IMR-90 (cell line): Measurements from ENCODE around the gene PDS5B. TPM values are rescaled to one million over a fixed set of nuclear protein-coding genes. Genes with fewer than 3 reads are reported as not detected.

ENCODE experiments used
- ATAC-seq: fragments of 200-7000 bp; cut with Tn5 transposase; 2 replicates; pipeline ENCODE4 v1.9.1; 2020; ENCODE audit warnings: low read depth, mild to moderate bottlenecking, moderate library complexity
- BruUV-seq: library from RNA; stranded (reverse); fragments of 400-500 nt; replicated peaks from 2 replicates; lab custom pipeline; 2021; lab: Mats Ljungman, UMichigan
- CTCF ChIA-PET: fragments of 300-600 bp; formaldehyde crosslinking; extraction: SDS; loops from one replicate; lab custom pipeline; 2021; ENCODE audit warnings: antibody characterized with exemption; lab: Yijun Ruan, JAX
- POLR2A ChIA-PET: fragments of 300-600 bp; sonication (Branson Sonifier 250); formaldehyde crosslinking; loops from one replicate; lab custom pipeline; 2022; ENCODE audit warnings: antibody characterized with exemption; ENCODE audit not compliant: unreplicated experiment; lab: Charles Lee
- DNase-seq: peaks from one replicate; pipeline ENCODE4 v3.0.0; 2013
- H2AFZ ChIP-seq: replicated peaks from 2 replicates; pipeline ENCODE3; 2013; ENCODE audit warnings: low read length, mild to moderate bottlenecking; ENCODE audit not compliant: poor library complexity
- H2AK5ac ChIP-seq: 2 replicates; pipeline ENCODE4 v1.6.1; 2013; ENCODE audit warnings: low read depth, low read length, inconsistent platforms
- H2AK9ac ChIP-seq: replicated peaks from 2 replicates; pipeline ENCODE3; 2013; ENCODE audit warnings: mild to moderate bottlenecking, low read depth, low read length, moderate library complexity; ENCODE audit not compliant: poor library complexity
- H2BK120ac ChIP-seq: 2 replicates; pipeline ENCODE4 v1.6.1; 2013; ENCODE audit warnings: low read depth, low read length, inconsistent platforms
- H2BK15ac ChIP-seq: 3 replicates; pipeline ENCODE4 v1.6.1; 2013; ENCODE audit warnings: low read depth, low read length, inconsistent platforms
- H2BK20ac ChIP-seq: 2 replicates; pipeline ENCODE4 v1.6.1; 2013; ENCODE audit warnings: low read depth, mild to moderate bottlenecking, inconsistent platforms, low read length, moderate library complexity
- H2BK5ac ChIP-seq: 2 replicates; pipeline ENCODE4 v1.6.1; 2013; ENCODE audit warnings: mild to moderate bottlenecking, low read depth, low read length, inconsistent platforms; ENCODE audit not compliant: poor library complexity, severe bottlenecking
- H3K14ac ChIP-seq: replicated peaks from 2 replicates; pipeline ENCODE4 v1.6.1; 2013; ENCODE audit warnings: low read depth, low read length, inconsistent platforms
- H3K18ac ChIP-seq: 2 replicates; pipeline ENCODE4 v1.6.1; 2013; ENCODE audit warnings: low read depth, low read length, control low read depth
- H3K23ac ChIP-seq: 2 replicates; pipeline ENCODE4 v1.6.1; 2013; ENCODE audit warnings: low read depth, low read length, inconsistent platforms
- H3K27ac ChIP-seq: 2 replicates; pipeline ENCODE4 v1.5.1; 2013; ENCODE audit warnings: mild to moderate bottlenecking, control low read depth, low read length; ENCODE audit not compliant: insufficient read depth
- H3K27me3 ChIP-seq: 2 replicates; pipeline ENCODE4 v1.6.1; 2013; ENCODE audit warnings: low read length; ENCODE audit not compliant: control insufficient read depth, insufficient read depth
- H3K36me3 ChIP-seq: 2 replicates; pipeline ENCODE4 v1.6.1; 2013; ENCODE audit warnings: low read length, mixed read lengths; ENCODE audit not compliant: control insufficient read depth, insufficient read depth
- H3K4ac ChIP-seq: 2 replicates; pipeline ENCODE4 v1.6.1; 2013; ENCODE audit warnings: low read depth, low read length, inconsistent platforms
- H3K4me1 ChIP-seq: 2 replicates; pipeline ENCODE4 v1.6.1; 2013; ENCODE audit warnings: low read length, mixed read lengths; ENCODE audit not compliant: control insufficient read depth, insufficient read depth
- H3K4me2 ChIP-seq: 2 replicates; pipeline ENCODE4 v1.6.1; 2013; ENCODE audit warnings: low read depth, mild to moderate bottlenecking, control low read depth, low read length, moderate library complexity
- H3K4me3 ChIP-seq: 2 replicates; pipeline ENCODE4 v1.5.1; 2013; ENCODE audit warnings: low read depth, mild to moderate bottlenecking, control low read depth, low read length, moderate library complexity; ENCODE audit not compliant: insufficient read depth
- H3K56ac ChIP-seq: 2 replicates; pipeline ENCODE4 v1.6.1; 2013; ENCODE audit warnings: low read length, inconsistent platforms; ENCODE audit not compliant: insufficient read depth; ENCODE audit errors: extremely low read depth
- H3K79me1 ChIP-seq, 2 experiments: 2 replicates each; pipeline ENCODE4 v1.6.1; 2013; ENCODE audit warnings: low read length in 2 of 2, inconsistent platforms in 1 of 2, low read depth in 1 of 2
- H3K9ac ChIP-seq: 2 replicates; pipeline ENCODE4 v1.6.1; 2013; ENCODE audit warnings: low read depth, low read length, control low read depth
- H3K9me1 ChIP-seq: 2 replicates; pipeline ENCODE4 v1.6.1; 2013; ENCODE audit warnings: low read length, inconsistent platforms; ENCODE audit not compliant: insufficient read depth
- H3K9me3 ChIP-seq: 2 replicates; pipeline ENCODE4 v1.6.1; 2013; ENCODE audit warnings: low read length; ENCODE audit not compliant: control insufficient read depth, insufficient read depth
- H4K20me1 ChIP-seq: 2 replicates; pipeline ENCODE4 v1.6.1; 2013; ENCODE audit warnings: low read length, inconsistent platforms; ENCODE audit not compliant: insufficient read depth
- H4K5ac ChIP-seq: 2 replicates; pipeline ENCODE4 v1.6.1; 2013; ENCODE audit warnings: mild to moderate bottlenecking, low read depth, low read length, control low read depth
- H4K8ac ChIP-seq, 2 experiments: 2 replicates each; pipeline ENCODE4 v1.6.1; 2013; ENCODE audit warnings: low read depth in 2 of 2, low read length in 2 of 2, control low read depth in 1 of 2, inconsistent platforms in 1 of 2
- H4K91ac ChIP-seq: 2 replicates; pipeline ENCODE4 v1.6.1; 2013; ENCODE audit warnings: low read depth, low read length, inconsistent platforms; ENCODE audit not compliant: insufficient read depth
- BHLHE40 ChIP-seq: fragments of 150-350 bp; IDR thresholded peaks from 2 replicates; pipeline ENCODE4 v1.6.1; 2016; ENCODE audit warnings: mild to moderate bottlenecking, low read depth, low read length
- CEBPB ChIP-seq: IDR thresholded peaks from 2 replicates; pipeline ENCODE4 v1.6.1; 2012; ENCODE audit warnings: low read depth, low read length, improper control_type of control experiment
- CTCF ChIP-seq: conservative IDR thresholded peaks from 2 replicates; pipeline ENCODE4 v1.5.1; 2012; ENCODE audit warnings: mild to moderate bottlenecking, low read depth, low read length, improper control_type of control experiment
- ELK1 ChIP-seq: fragments of 150-350 bp; IDR thresholded peaks from 2 replicates; pipeline ENCODE4 v1.6.1; 2016; ENCODE audit warnings: low read depth, mild to moderate bottlenecking, low read length, moderate library complexity, borderline replicate concordance
- MAZ ChIP-seq: IDR thresholded peaks from 2 replicates; pipeline ENCODE4 v1.6.1; 2012; ENCODE audit warnings: low read depth, mild to moderate bottlenecking, low read length, improper control_type of control experiment, moderate library complexity, borderline replicate concordance
- MXI1 ChIP-seq: IDR thresholded peaks from 2 replicates; pipeline ENCODE4 v1.6.1; 2012; ENCODE audit warnings: low read depth, mild to moderate bottlenecking, low read length, moderate library complexity, borderline replicate concordance
- NFE2L2 ChIP-seq: fragments of 150-350 bp; IDR thresholded peaks from 2 replicates; pipeline ENCODE4 v1.6.1; 2016; ENCODE audit warnings: low read depth, mild to moderate bottlenecking, low read length
- POLR2A ChIP-seq: IDR thresholded peaks from 2 replicates; pipeline ENCODE4 v1.6.1; 2012; ENCODE audit warnings: mild to moderate bottlenecking, low read depth, low read length
- RCOR1 ChIP-seq: IDR thresholded peaks from 2 replicates; pipeline ENCODE4 v1.6.1; 2012; ENCODE audit warnings: mild to moderate bottlenecking, low read length, improper control_type of control experiment; ENCODE audit not compliant: insufficient replicate concordance
- SMC3 ChIP-seq: fragments of 150-350 bp; IDR thresholded peaks from 2 replicates; pipeline ENCODE4 v1.6.1; 2016; ENCODE audit warnings: low read depth, mild to moderate bottlenecking, antibody characterized with exemption, low read length, moderate library complexity
- WGBS, 2 experiments: methylation state at CpG; one replicate each; pipeline versions ENCODE4 v1.1.5 to v1.1.7; 2013; ENCODE audit warnings: missing lambda C conversion rate in 2 of 2; ENCODE audit not compliant: insufficient read length in 1 of 2; ENCODE audit errors: extremely low coverage in 2 of 2; 5-methylcytosine and 5-hydroxymethylcytosine counted together
- dilution Hi-C: fragments of 300-500 bp; cut with HindIII; formaldehyde crosslinking; loops from one replicate; pipeline ENCODE4 v1.14.3; 2018; ENCODE audit warnings: low sequenced_read_pairs; ENCODE audit not compliant: unreplicated experiment
- in situ Hi-C: fragments of 300-500 bp; cut with MboI; formaldehyde crosslinking; loops from 3 replicates; pipeline ENCODE4 v1.14.3; 2019; ENCODE audit warnings: low sequenced_read_pairs, inconsistent platforms, mixed read lengths
- intact Hi-C: fragments of 100-400 bp; cut with micrococcal nuclease; formaldehyde crosslinking; loops from 2 replicates; pipeline ENCODE4 v1.10.0; 2022
- polyA plus RNA-seq, 3 experiments: library from polyadenylated mRNA; depleted of rRNA; stranded (reverse); fragments of >200 nt; gene quantifications; 2 replicates each; pipeline ENCODE4 v1.2.3, GENCODE V29; 2012; ENCODE audit warnings: low replicate concordance in 1 of 3
- total RNA-seq: library from RNA; depleted of rRNA; stranded (reverse); fragments of >200 nt; gene quantifications from 2 replicates; pipeline ENCODE4 v1.2.3, GENCODE V29; 2012

Gene PDS5B
- total and polyA plus RNA-seq, 2 of the 4 experiments (the other 2 are of a cell fraction), result 6.2 to 20.1 TPM

- H2BK20ac ChIP-seq, result no peak overlapping the region
- H3K9me1 ChIP-seq, result no peaks in the 10 kb centered on the region
- intact Hi-C loops, result no loop called here
- H4K20me1 ChIP-seq, result no peaks in the 10 kb centered on the region
- in situ Hi-C loops, result no loop called here
- no peak for TF ChIP-seq POLR2A
- TF ChIP-seq SMC3, result no peak
- no peak for TF ChIP-seq CEBPB
- no peak for TF ChIP-seq RCOR1
- no peak for TF ChIP-seq MAZ
- no peak for TF ChIP-seq ELK1
- no peak for TF ChIP-seq CTCF
- TF ChIP-seq MXI1, result no peak
- no peak for TF ChIP-seq BHLHE40
- TF ChIP-seq NFE2L2, result no peak
- H4K91ac ChIP-seq, result no peak overlapping the region
- no peak overlapping the region for H3K9ac ChIP-seq
- H2BK120ac ChIP-seq, result no peak overlapping the region
- no peak overlapping the region for H3K27ac ChIP-seq
- no peak overlapping the region for H2BK5ac ChIP-seq
- no peak overlapping the region for H3K56ac ChIP-seq
- H3K36me3 ChIP-seq, result peaks cover 4% of the 10 kb centered on the region; the same call in 1 of the 2 replicates
- H3K27me3 ChIP-seq, result no peaks in the 10 kb centered on the region
- no peak overlapping the region for H3K18ac ChIP-seq
- CTCF ChIA-PET, result no interaction called here
- no peaks in the 10 kb centered on the region for H3K9me3 ChIP-seq
- no peak overlapping the region for H2AK5ac ChIP-seq
- no peak overlapping the region for H2BK15ac ChIP-seq
- H3K4me3 ChIP-seq, result no peak overlapping the region
- H3K4ac ChIP-seq, result no peak overlapping the region
- no peaks in the 10 kb centered on the region for H3K4me1 ChIP-seq
- H3K79me1 ChIP-seq, result peaks cover 3 to 8% of the 10 kb centered on the region in 2 experiments; a peak in 1 of 4 replicates
- no peak overlapping the region for H3K23ac ChIP-seq
- BruUV-seq, result no TSS peak
- H2AK9ac ChIP-seq, result no peak overlapping the region
- DNase-seq, result no peak
- no CpG with 5 or more reads among the region's 1 CpG for WGBS, 2 experiments
- dilution Hi-C loops, result no loop called here
- no peak overlapping the region for H4K5ac ChIP-seq
- no peak overlapping the region for H3K14ac ChIP-seq
- no peak overlapping the region for H2AFZ ChIP-seq
- no peak overlapping the region for H4K8ac ChIP-seq
- H3K4me2 ChIP-seq, result no peak overlapping the region
- no peak for ATAC-seq
- POLR2A ChIA-PET, result no interaction called here
Measured at GRCh38 chr13:32754179-32754578, 167.9 kb downstream of the PDS5B start.
